H1 (cell line): ENCODE results near the gene ZNF511. TPM values are rescaled to one million over a fixed set of nuclear protein-coding genes. Genes with fewer than 3 reads are reported as not detected.

Source experiments
- EZH2 ChIP-seq: fragments of 200-600 bp; sonication (generic); IDR thresholded peaks from 2 replicates; pipeline ENCODE4 v1.7.1; 2012; ENCODE audit warnings: low read depth, mild to moderate bottlenecking, moderate library complexity, low read length, inconsistent platforms; ENCODE audit not compliant: severe bottlenecking
- polyA plus RNA-seq, 7 experiments: library from polyadenylated mRNA; depleted of rRNA in 3 of 7; stranded (reverse) in 5 of 7; unstranded in 2 of 7; fragments of >200 nt in 5 of 7; fragments of 200-250 nt in 2 of 7; gene quantifications; 1 replicate in 5 of 7; 2 replicates in 1 of 7; 4 replicates in 1 of 7; pipeline versions ENCODE4 v1.2.1 to v1.2.3, GENCODE V29; 2011 to 2013; ENCODE audit warnings: missing spikeins in 2 of 7, mixed read lengths in 2 of 7
- total RNA-seq: library from RNA; stranded (reverse); fragmentation: NEBNext Ultra II Directional; extraction: Animal tissue kit (Norgen Biotek cat#: 25700); gene quantifications from 2 replicates; pipeline ENCODE4 v1.2.1, GENCODE V29; 2021
- TF ChIP-seq, protein P1 (sequence below): fragments of 300-600 bp; sonication (generic); IDR thresholded peaks from 2 replicates; pipeline ENCODE4 v1.7.1; 2012; ENCODE audit warnings: low read length, moderate library complexity, mild to moderate bottlenecking, inconsistent platforms; ENCODE audit not compliant: insufficient replicate concordance

The ZNF511 gene
- total and polyA plus RNA-seq, 2 of the 8 experiments (the other 6 are each of a cell fraction or from before 2014, with no cell fraction given): 55.4 to 71.7 TPM

DNA sequence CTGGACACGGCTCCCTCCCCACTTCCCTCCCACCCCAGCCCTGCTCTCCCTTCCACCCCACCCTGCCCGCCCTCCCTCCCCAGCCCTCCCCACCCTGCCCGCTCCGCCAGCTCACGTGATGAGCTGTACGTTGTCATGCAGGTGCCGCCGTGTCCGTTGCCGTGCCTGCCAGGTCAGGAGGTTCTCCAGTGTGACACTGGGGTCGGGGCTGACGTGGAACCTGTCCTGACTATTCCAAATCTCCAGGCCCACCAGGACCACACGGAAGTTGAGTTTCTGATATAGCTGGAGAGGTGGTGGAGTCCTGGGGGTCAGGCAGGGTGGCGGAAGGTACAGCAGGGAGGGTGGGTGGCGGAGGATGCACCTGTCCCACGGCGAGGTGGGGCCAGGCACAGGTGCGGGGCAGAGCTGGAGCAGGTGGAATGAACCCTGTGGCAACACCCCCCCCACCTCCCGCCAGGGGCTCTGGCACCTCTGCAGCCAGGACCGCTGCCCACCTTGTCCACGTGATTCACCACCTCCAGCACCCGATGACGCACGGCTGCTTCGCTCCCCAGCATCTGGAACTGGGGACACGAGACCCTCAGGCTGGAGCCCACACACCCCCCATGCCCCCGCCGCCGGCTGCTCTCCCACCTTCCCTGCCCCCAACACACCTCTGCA, 36.3 kb upstream of the ZNF511 start (continued):
- TF ChIP-seq, protein P1, sequence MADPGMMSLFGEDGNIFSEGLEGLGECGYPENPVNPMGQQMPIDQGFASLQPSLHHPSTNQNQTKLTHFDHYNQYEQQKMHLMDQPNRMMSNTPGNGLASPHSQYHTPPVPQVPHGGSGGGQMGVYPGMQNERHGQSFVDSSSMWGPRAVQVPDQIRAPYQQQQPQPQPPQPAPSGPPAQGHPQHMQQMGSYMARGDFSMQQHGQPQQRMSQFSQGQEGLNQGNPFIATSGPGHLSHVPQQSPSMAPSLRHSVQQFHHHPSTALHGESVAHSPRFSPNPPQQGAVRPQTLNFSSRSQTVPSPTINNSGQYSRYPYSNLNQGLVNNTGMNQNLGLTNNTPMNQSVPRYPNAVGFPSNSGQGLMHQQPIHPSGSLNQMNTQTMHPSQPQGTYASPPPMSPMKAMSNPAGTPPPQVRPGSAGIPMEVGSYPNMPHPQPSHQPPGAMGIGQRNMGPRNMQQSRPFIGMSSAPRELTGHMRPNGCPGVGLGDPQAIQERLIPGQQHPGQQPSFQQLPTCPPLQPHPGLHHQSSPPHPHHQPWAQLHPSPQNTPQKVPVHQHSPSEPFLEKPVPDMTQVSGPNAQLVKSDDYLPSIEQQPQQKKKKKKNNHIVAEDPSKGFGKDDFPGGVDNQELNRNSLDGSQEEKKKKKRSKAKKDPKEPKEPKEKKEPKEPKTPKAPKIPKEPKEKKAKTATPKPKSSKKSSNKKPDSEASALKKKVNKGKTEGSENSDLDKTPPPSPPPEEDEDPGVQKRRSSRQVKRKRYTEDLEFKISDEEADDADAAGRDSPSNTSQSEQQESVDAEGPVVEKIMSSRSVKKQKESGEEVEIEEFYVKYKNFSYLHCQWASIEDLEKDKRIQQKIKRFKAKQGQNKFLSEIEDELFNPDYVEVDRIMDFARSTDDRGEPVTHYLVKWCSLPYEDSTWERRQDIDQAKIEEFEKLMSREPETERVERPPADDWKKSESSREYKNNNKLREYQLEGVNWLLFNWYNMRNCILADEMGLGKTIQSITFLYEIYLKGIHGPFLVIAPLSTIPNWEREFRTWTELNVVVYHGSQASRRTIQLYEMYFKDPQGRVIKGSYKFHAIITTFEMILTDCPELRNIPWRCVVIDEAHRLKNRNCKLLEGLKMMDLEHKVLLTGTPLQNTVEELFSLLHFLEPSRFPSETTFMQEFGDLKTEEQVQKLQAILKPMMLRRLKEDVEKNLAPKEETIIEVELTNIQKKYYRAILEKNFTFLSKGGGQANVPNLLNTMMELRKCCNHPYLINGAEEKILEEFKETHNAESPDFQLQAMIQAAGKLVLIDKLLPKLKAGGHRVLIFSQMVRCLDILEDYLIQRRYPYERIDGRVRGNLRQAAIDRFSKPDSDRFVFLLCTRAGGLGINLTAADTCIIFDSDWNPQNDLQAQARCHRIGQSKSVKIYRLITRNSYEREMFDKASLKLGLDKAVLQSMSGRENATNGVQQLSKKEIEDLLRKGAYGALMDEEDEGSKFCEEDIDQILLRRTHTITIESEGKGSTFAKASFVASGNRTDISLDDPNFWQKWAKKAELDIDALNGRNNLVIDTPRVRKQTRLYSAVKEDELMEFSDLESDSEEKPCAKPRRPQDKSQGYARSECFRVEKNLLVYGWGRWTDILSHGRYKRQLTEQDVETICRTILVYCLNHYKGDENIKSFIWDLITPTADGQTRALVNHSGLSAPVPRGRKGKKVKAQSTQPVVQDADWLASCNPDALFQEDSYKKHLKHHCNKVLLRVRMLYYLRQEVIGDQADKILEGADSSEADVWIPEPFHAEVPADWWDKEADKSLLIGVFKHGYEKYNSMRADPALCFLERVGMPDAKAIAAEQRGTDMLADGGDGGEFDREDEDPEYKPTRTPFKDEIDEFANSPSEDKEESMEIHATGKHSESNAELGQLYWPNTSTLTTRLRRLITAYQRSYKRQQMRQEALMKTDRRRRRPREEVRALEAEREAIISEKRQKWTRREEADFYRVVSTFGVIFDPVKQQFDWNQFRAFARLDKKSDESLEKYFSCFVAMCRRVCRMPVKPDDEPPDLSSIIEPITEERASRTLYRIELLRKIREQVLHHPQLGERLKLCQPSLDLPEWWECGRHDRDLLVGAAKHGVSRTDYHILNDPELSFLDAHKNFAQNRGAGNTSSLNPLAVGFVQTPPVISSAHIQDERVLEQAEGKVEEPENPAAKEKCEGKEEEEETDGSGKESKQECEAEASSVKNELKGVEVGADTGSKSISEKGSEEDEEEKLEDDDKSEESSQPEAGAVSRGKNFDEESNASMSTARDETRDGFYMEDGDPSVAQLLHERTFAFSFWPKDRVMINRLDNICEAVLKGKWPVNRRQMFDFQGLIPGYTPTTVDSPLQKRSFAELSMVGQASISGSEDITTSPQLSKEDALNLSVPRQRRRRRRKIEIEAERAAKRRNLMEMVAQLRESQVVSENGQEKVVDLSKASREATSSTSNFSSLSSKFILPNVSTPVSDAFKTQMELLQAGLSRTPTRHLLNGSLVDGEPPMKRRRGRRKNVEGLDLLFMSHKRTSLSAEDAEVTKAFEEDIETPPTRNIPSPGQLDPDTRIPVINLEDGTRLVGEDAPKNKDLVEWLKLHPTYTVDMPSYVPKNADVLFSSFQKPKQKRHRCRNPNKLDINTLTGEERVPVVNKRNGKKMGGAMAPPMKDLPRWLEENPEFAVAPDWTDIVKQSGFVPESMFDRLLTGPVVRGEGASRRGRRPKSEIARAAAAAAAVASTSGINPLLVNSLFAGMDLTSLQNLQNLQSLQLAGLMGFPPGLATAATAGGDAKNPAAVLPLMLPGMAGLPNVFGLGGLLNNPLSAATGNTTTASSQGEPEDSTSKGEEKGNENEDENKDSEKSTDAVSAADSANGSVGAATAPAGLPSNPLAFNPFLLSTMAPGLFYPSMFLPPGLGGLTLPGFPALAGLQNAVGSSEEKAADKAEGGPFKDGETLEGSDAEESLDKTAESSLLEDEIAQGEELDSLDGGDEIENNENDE: no peak
- no peak for TF ChIP-seq EZH2
